SU-DHL-6 (cell line): ENCODE results near the gene CAPN8.

Experiments used
- H2AFZ ChIP-seq: fragments of 200-600 bp; sonication (generic); 2 replicates; pipeline ENCODE4 v1.6.1; 2014; ENCODE audit warnings: low read depth, mild to moderate bottlenecking, moderate library complexity, mixed read lengths, antibody characterized with exemption, low read length; ENCODE audit not compliant: severe bottlenecking
- H3F3A ChIP-seq: fragments of 200-600 bp; shearing (Covaris generic); 2 replicates; pipeline ENCODE4 v1.6.0; 2016; ENCODE audit warnings: antibody characterized with exemption, mild to moderate bottlenecking; ENCODE audit not compliant: insufficient read depth
- H3K27ac ChIP-seq: fragments of 200-600 bp; sonication (generic); 2 replicates; pipeline ENCODE4 v1.5.1; 2016; ENCODE audit warnings: low read depth, mild to moderate bottlenecking, low read length, moderate library complexity, mixed read lengths
- H3K27me3 ChIP-seq: fragments of 200-600 bp; sonication (generic), shearing (Covaris generic); 2 replicates; pipeline ENCODE4 v1.6.0; 2014; ENCODE audit warnings: mild to moderate bottlenecking, low read length
- H3K36me3 ChIP-seq: fragments of 200-600 bp; sonication (generic); 2 replicates; pipeline ENCODE4 v1.6.1; 2014; ENCODE audit warnings: mild to moderate bottlenecking, low read length, mixed read lengths
- H3K4me2 ChIP-seq: fragments of 300-600, 200-600 bp; shearing (Covaris generic), sonication (generic); 2 replicates; pipeline ENCODE4 v1.6.0; 2014; ENCODE audit warnings: low read length, low read depth, mild to moderate bottlenecking; ENCODE audit not compliant: poor library complexity, severe bottlenecking
- H3K4me3 ChIP-seq: fragments of 200-600 bp; sonication (generic); 2 replicates; pipeline ENCODE4 v1.5.1; 2014; ENCODE audit warnings: antibody characterized with exemption, low read length, mild to moderate bottlenecking, mixed read lengths; ENCODE audit not compliant: insufficient read depth, poor library complexity, severe bottlenecking
- H3K79me2 ChIP-seq: fragments of 200-600 bp; sonication (generic); 2 replicates; pipeline ENCODE4 v1.6.1; 2014; ENCODE audit warnings: mild to moderate bottlenecking, low read length, moderate library complexity; ENCODE audit not compliant: insufficient read depth
- H3K9ac ChIP-seq: fragments of 200-600 bp; sonication (generic); 2 replicates; pipeline ENCODE4 v1.7.0; 2014; ENCODE audit warnings: mild to moderate bottlenecking, low read length
- H3K9me2 ChIP-seq: fragments of 200-600 bp; sonication (generic); replicated peaks from 2 replicates; pipeline ENCODE4 v1.6.1; 2014; ENCODE audit warnings: low read length; ENCODE audit not compliant: insufficient read depth
- H3K9me3 ChIP-seq: fragments of 200-600 bp; sonication (generic); 2 replicates; pipeline ENCODE4 v1.6.1; 2014; ENCODE audit warnings: low read length, mixed read lengths; ENCODE audit not compliant: insufficient read depth
- H4K20me1 ChIP-seq: fragments of 200-600 bp; sonication (generic); 2 replicates; pipeline ENCODE4 v1.6.1; 2014; ENCODE audit warnings: low read depth, mild to moderate bottlenecking, antibody characterized with exemption, low read length, moderate library complexity, mixed read lengths
- CTCF ChIP-seq: fragments of 200-600 bp; sonication (generic); IDR thresholded peaks from one replicate; pipeline ENCODE4 v1.5.1; 2017; ENCODE audit warnings: antibody characterized with exemption, mild to moderate bottlenecking, low read length, moderate library complexity; ENCODE audit not compliant: insufficient read depth, poor library complexity, severe bottlenecking
- EZH2phosphoT487 ChIP-seq: fragments of 200-600 bp; sonication (generic), shearing (Covaris generic); conservative IDR thresholded peaks from 2 replicates; pipeline ENCODE4 v1.6.1; 2018; ENCODE audit warnings: mild to moderate bottlenecking, antibody characterized with exemption, low read length, moderate library complexity, mixed read lengths

Gene CAPN8

GRCh38 chr1:223680188-223680587 is 14.7 kb upstream of the CAPN8 start:
- H3K9me3 ChIP-seq, result no peaks in the 10 kb centered on the region
- TF ChIP-seq CTCF, result no peak
- TF ChIP-seq EZH2phosphoT487, result no peak
- H3K27ac ChIP-seq, result no peak overlapping the region
- H3K9ac ChIP-seq, result no peak overlapping the region
- H3K9me2 ChIP-seq, result no peaks in the 10 kb centered on the region
- no peaks in the 10 kb centered on the region for H3K36me3 ChIP-seq
- H3F3A ChIP-seq, result no peaks in the 10 kb centered on the region
- H3K4me2 ChIP-seq, result no peak overlapping the region
- H3K4me3 ChIP-seq, result no peak overlapping the region
- no peaks in the 10 kb centered on the region for H3K27me3 ChIP-seq
- H4K20me1 ChIP-seq, result no peaks in the 10 kb centered on the region
- H2AFZ ChIP-seq, result no peak overlapping the region
- H3K79me2 ChIP-seq, result no peaks in the 10 kb centered on the region

GRCh38 chr1:223678841-223679240 is 13.3 kb upstream of the CAPN8 start:
- Histone ChIP-seq H3K27me3 (no peaks in the 10 kb centered on the region), H3K9me2 (no peaks in the 10 kb centered on the region), H3K36me3 (no peaks in the 10 kb centered on the region), H3K4me3 (no peak overlapping the region), H3K9me3 (peaks cover 8% of the 10 kb centered on the region; the same call in 1 of the 2 replicates), H4K20me1 (no peaks in the 10 kb centered on the region), H3K79me2 (no peaks in the 10 kb centered on the region), H3F3A (no peaks in the 10 kb centered on the region), H2AFZ (no peak overlapping the region), H3K27ac (no peak overlapping the region), H3K9ac (no peak overlapping the region), H3K4me2 (no peak overlapping the region)
- TF ChIP-seq EZH2phosphoT487, result no peak
- no peak for TF ChIP-seq CTCF

- H3K9me3 ChIP-seq, result peaks cover 12% of the 10 kb centered on the region; the same call in 1 of the 2 replicates
- H3K36me3 ChIP-seq, result no peaks in the 10 kb centered on the region
- TF ChIP-seq CTCF (no peak), EZH2phosphoT487 (no peak)
- no peaks in the 10 kb centered on the region for H3K9me2 ChIP-seq
- no peaks in the 10 kb centered on the region for H3K27me3 ChIP-seq
- H2AFZ ChIP-seq, result no peak overlapping the region
- H3F3A ChIP-seq, result no peaks in the 10 kb centered on the region
- no peak overlapping the region for H3K4me2 ChIP-seq
- no peak overlapping the region for H3K9ac ChIP-seq
- H3K4me3 ChIP-seq, result no peak overlapping the region
- H4K20me1 ChIP-seq, result no peaks in the 10 kb centered on the region
- no peaks in the 10 kb centered on the region for H3K79me2 ChIP-seq
- no peak overlapping the region for H3K27ac ChIP-seq
These were observed 8.8 kb upstream of the CAPN8 start for GRCh38 chr1:223674119-223674890.
